SU-DHL-6 (cell line): ENCODE results near the gene DCTN3.

Source experiments
- CTCF ChIP-seq: fragments of 200-600 bp; sonication (generic); IDR thresholded peaks from one replicate; pipeline ENCODE4 v1.5.1; 2017; ENCODE audit warnings: antibody characterized with exemption, mild to moderate bottlenecking, low read length, moderate library complexity; ENCODE audit not compliant: insufficient read depth, poor library complexity, severe bottlenecking
- EZH2phosphoT487 ChIP-seq: fragments of 200-600 bp; sonication (generic), shearing (Covaris generic); conservative IDR thresholded peaks from 2 replicates; pipeline ENCODE4 v1.6.1; 2018; ENCODE audit warnings: mild to moderate bottlenecking, antibody characterized with exemption, low read length, moderate library complexity, mixed read lengths

- TF ChIP-seq CTCF: no peak
- TF ChIP-seq EZH2phosphoT487: no peak
Measured at GRCh38 chr9:34623374-34624235, 3.3 kb upstream of the DCTN3 start.
